Medulla oblongata (tissue), 1 donor: ENCODE results near the gene ZFYVE26.
A peak's percentile ranks its signal among the peaks of the same experiment; 100 is the strongest.

ENCODE experiments used
- DNase-seq: peaks from one replicate; pipeline ENCODE4 v3.0.0-alpha.2; 2015; ENCODE audit errors: extremely low spot score

Gene ZFYVE26

DNA sequence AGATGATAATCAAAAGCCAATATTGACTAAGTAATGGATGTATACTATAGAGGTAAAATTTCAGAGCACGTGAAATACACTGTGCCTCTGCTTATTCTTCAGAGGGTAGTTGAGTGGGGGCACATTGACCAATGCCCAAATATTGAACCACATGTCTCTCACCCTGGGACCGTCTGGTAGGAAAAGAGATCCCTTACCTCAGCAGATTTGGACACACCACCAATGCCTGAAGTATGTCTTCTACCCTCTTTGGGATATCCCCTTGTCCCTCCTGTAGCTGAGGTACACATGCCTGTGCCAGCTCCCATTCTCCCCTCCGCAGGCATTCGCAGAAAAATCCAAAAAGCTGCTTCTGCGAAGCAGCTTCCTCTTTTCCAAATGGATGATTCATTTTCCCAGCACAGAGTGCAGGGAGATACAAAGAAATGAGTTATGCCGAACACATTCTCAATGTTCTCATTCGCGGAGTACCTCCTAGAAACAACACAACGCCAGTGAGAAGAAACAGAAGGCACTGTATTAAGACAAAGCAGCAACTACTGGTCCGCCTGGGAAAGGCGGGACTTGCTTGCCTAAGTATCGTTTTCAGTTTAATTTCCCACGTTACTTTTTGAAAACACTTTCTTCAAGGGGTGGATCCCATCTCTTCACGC is 691 bp downstream of the ZFYVE26 start:
- peak; percentile 51 for DNase-seq

DNA sequence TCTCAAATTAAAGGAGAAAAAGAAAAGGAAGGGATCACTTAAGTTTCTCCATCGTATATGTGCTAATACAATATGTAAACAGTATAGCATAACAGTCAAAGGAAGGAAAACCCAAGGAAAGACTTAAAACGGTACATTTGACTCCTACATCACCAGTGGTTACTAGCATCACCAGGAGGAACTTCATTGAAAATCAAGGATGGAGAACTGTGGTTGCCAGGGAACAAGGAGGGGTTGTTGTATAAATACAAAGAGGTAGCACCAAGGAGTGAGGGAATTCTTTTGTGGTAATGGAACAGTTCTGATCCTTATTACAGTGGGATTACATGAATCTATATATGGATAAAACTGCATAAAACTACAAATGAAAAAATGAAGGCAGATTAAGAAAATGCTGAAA is 1.6 kb downstream of the ZFYVE26 start:
- DNase-seq, result no peak

- DNase-seq, result no peak
These were observed 10.1 kb downstream of the ZFYVE26 start for GRCh38 chr14:67806246-67806645.

DNA sequence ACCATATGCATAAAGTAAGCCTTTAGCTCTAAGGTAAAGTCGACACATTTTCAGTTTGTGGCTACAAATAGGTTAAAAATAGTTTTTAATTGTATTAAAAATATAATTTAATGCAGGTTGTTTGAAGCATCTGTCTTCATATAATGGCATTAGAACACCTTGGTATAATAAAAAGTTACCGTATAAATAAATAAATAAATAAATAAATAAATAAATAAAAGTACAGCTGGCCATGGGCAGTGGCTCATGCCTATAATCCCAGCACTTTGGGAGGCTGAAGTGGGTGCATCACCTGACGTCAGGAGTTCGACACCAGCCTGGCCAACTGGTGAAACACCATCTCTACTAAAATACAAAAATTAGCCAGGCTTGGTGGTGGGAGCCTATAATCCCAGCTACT is 15.6 kb downstream of the ZFYVE26 start:
- no peak for DNase-seq

DNA sequence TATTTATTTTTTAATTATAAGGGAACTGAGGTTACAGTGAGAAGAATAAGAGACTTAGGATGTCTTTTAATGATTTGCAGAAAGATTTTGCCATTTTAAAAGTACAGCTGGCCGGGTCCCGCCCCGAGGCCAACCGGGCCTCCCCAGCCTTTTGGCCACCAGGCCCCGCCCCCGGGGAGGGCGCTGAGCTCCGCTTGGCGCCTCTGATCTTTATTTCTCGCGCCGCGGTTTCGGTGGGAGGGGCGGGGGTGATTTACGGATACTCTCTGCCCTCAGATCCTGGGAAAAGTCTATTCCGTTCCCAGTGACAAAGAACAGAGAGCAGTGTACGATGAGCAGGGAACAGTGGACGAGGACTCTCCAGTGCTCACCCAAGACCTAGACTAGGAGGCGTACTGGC is 17.7 kb downstream of the ZFYVE26 start:
- no peak for DNase-seq

DNA sequence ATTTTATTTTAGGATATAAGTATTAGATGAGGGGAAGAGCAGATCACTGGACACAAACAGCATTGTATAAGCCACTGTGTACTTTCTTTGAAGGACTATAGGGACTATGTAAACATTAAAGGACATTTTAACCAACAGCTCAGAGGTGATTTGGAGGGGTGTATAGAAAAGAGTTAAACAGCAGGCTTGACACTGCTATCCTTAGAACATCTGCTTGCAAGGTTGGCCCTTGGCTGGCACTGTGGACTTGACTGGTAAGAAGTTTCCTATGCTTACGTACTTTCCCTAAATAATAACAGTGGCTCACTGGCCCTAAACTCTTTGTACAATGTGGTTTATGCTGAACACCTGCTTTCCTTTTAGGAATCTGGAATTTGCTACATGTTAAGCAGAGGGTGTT is 28.7 kb downstream of the ZFYVE26 start:
- no peak for DNase-seq

DNA sequence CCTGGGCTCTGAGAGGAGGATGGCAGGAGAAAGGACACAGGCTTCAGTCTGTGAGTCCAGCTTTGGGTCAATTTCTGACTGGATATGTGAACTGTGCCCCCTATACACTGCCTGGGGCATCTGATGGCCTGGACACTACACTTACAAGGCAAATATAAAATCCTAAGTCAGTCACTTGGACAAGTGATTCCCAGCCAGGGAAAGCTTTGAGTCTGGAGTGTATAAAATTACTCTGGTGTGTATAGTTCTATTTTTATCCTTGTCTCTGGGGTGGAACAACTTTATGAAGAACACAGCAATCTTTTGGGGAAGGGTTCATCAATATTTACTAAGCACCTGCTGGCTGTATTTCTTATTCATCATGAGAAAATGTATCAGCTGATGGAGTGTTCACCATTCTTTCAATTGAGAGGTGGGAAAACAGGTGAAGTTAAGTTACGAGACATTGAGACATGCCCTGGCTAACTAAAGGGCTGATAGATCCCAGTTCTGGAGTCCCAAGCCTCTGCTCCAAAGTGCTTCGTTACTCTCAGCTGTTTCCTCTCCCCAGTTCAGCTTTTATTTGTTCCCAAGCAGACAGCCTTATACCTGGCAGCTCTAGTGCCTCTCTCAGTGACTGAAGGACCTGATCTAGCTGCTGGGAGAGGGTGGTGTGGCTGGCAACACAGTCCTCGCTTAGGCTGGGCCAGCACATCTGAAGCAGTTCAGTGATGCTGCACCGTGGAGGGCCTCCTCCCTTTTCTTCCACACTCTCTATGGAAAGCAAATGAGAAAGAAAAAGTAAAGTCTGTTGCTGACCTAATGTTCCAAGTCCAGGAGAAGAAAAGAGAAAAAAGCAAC is 30.9 kb downstream of the ZFYVE26 start:
- DNase-seq, result no peak

DNA sequence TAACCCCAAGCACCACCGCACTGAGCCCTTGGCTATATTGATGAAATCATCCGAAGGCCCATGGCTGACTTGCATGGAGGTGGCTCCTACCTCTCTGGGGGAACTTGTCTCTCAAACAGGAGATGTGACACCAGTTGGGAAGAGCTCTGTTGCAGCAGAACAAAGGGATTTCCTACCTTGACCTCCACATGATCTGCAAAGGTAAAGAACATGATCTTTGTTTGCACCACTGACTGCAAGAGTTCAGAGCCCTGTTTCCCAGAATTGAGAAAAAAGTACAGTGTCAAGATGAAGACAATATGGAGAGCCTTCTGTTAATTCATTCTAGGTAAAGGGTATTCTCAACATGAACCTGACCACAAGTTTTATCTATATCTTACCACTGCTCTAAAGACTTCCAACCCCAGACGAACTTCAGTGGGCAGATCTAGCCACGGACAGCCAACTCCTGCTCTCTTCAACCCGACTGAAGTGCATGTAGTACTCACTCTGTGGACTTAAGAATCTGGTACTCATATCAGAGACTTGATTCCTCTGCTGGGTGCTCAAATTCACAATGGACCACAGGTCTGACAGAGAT is 32.1 kb downstream of the ZFYVE26 start:
- no peak for DNase-seq

GRCh38 chr14:67782090-67782489 is 34.3 kb downstream of the ZFYVE26 start:
- no peak for DNase-seq

- DNase-seq, result no peak
These were observed 37.6 kb downstream of the ZFYVE26 start for GRCh38 chr14:67778792-67779191.

GRCh38 chr14:67776653-67777322 is 39.6 kb downstream of the ZFYVE26 start:
- no peak for DNase-seq

DNA sequence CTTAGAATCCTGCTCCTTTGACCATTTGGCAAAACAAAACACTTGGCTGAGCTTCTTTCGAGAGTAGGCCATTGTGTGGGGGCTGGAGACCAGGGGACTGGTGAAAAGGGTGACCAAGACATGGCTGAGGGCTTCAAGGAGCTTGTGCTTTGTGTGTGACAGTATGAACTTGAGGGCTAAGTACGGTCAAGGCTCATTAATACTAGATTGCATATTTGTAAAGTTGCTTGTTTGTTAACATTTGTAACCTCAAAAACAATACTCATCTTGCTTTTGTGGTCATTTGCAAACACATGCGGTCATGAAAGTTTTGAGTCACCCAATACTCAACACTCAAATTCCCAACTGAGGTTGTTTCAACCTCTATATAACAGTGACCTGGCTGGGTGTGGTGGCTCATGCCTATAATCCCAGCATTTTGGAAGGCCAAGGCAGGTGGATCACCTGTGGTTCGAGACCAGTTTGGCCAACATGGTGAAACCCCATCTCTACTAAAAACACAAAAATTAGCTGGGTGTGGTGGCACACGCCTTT is 42.5 kb downstream of the ZFYVE26 start:
- DNase-seq, result no peak

DNA sequence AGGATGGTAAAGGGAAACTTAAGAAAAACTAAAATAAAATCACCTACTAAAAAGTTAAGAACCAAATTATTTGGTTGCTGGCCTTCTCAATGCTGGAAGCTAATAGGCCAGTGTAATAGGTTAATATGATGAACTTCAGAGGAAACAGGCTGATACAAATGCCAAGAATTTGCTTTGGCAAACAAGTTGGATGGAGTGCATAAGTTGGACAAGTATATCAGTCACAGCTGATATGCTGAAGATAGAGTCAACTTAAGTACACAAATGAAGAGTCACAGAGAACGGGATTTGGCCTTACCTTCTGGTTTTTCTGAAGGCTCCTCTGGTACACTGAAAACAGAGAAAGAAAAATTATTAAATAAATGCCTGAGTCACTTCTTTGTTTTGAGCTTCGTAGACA is 48.2 kb downstream of the ZFYVE26 start:
- no peak for DNase-seq

- DNase-seq, result peak; percentile 69
These were observed 50.2 kb downstream of the ZFYVE26 start for GRCh38 chr14:67766035-67766680.

GRCh38 chr14:67765192-67765834 is 51.1 kb downstream of the ZFYVE26 start:
- DNase-seq, result no peak

DNA sequence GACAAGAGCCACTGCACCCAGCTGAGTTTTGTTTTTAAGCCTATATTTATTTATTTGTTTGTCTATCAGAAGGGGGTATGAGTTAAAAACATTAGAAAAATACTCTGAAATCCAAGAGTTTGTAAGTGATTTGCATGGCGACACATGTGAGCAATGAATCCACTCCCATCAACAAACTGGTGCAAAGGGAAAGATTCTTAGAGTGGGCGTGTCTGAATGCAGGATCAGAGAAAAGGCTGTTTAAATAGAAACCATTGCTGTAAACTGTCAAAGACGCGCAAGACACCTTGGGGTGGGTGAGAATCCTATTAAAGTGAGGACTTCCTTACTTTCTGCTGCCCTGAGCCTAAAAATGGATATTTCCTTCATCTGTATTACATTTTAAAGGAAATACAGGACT is 51.9 kb downstream of the ZFYVE26 start:
- DNase-seq, result no peak

- DNase-seq, result no peak
These were observed 53.1 kb downstream of the ZFYVE26 start for GRCh38 chr14:67763158-67763822.

- no peak for DNase-seq
These were observed 54.3 kb downstream of the ZFYVE26 start for GRCh38 chr14:67762051-67762450.

- DNase-seq, result no peak
These were observed 56.5 kb downstream of the ZFYVE26 start for GRCh38 chr14:67759916-67760315.

GRCh38 chr14:67757175-67757574 is 59.2 kb downstream of the ZFYVE26 start:
- DNase-seq, result no peak

GRCh38 chr14:67756496-67756895 is 59.9 kb downstream of the ZFYVE26 start:
- no peak for DNase-seq
